Measurements from ENCODE around the gene NADSYN1. TPM values are rescaled to one million over a fixed set of nuclear protein-coding genes. Genes with fewer than 3 reads are reported as not detected.
"Not testable (repeated sequence)": the region's sequence is repeated elsewhere in the genome, so short reads cannot be mapped to it uniquely, and the experiment has no call there.

NADSYN1 gene
- polyA plus RNA-seq, 3 donors = 44.1 to 162 (median 44.8) TPM

DNA sequence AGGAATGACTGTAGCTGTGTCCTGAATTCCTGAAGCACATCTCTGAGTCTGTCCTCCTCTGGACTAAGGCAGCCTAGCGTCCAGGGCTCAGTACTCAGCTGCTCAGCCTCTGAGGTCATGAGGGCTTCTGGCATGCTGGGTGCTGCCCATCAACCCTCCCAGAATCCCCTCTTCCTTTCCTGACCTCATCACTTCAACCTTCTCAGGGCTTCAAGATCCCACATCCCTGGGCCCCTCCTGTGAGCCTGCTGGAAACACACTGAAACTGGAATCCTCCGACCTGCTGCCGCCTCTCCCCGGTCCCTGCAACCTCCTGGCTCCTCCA lies 85.6 kb downstream of the NADSYN1 start:
- H2AFZ ChIP-seq (ENCODE audit: insufficient read depth, low read depth, low read length, poor library complexity, severe bottlenecking) = no peak overlapping the region
- Mint-ChIP-seq H3K4me1 (peaks cover 8% of the 10 kb centered on the region), H3K4me3 (no peak overlapping the region), H3K36me3 (no peaks in the 10 kb centered on the region), H3K27ac (peak overlapping the region in 1 of 7 donors; percentile 12), H3K27me3 (ENCODE audit: low read depth in 3 of 3) (peaks cover 1 to 8% (median 2%) of the 10 kb centered on the region in 3 donors), H3K9me3 (peaks cover 5 to 18% (median 8%) of the 10 kb centered on the region in 7 donors)
- no peaks in the 10 kb centered on the region for H3K27me3 ChIP-seq (ENCODE audit: control insufficient read depth in 2 of 2, insufficient read depth in 2 of 2, low read length in 2 of 2)
- intact Hi-C loops (cut with micrococcal nuclease) = no loop called here
- no peak overlapping the region for H3K4me2 ChIP-seq (replicated peaks; ENCODE audit: extremely low read depth, low read length, poor library complexity, severe bottlenecking)
- H3K4me1 ChIP-seq (ENCODE audit: control insufficient read depth in 1 of 2, insufficient read depth in 2 of 2, low read length in 2 of 2) = peaks cover 4 to 8% of the 10 kb centered on the region in 2 donors
- no peaks in the 10 kb centered on the region for H3K36me3 ChIP-seq (replicated peaks in 1 of 2; ENCODE audit: control insufficient read depth in 1 of 2, insufficient read depth in 2 of 2, low read length in 2 of 2)
- H4K20me1 ChIP-seq (ENCODE audit: insufficient read depth, low read length) = no peaks in the 10 kb centered on the region
- no peak overlapping the region for H3K4me3 ChIP-seq (replicated peaks in 1 of 3; ENCODE audit: low read depth in 2 of 3, low read length in 3 of 3)
- peaks cover 0 to 11% of the 10 kb centered on the region in 2 donors for H3K9me3 ChIP-seq (replicated peaks in 1 of 2; ENCODE audit: control insufficient read depth in 1 of 2, insufficient read depth in 1 of 2, low read length in 2 of 2)
- TF ChIP-seq, protein P1, sequence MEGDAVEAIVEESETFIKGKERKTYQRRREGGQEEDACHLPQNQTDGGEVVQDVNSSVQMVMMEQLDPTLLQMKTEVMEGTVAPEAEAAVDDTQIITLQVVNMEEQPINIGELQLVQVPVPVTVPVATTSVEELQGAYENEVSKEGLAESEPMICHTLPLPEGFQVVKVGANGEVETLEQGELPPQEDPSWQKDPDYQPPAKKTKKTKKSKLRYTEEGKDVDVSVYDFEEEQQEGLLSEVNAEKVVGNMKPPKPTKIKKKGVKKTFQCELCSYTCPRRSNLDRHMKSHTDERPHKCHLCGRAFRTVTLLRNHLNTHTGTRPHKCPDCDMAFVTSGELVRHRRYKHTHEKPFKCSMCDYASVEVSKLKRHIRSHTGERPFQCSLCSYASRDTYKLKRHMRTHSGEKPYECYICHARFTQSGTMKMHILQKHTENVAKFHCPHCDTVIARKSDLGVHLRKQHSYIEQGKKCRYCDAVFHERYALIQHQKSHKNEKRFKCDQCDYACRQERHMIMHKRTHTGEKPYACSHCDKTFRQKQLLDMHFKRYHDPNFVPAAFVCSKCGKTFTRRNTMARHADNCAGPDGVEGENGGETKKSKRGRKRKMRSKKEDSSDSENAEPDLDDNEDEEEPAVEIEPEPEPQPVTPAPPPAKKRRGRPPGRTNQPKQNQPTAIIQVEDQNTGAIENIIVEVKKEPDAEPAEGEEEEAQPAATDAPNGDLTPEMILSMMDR (IDR thresholded peaks at IDR 0.05) = no peak
- 80% methylated on average over 2 of the region's 4 CpGs for WGBS (ENCODE audit: insufficient coverage)
- no peak for DNase-seq
- no peak overlapping the region for H3K9ac ChIP-seq (ENCODE audit: insufficient read depth, low read length, poor library complexity, severe bottlenecking)
- H3K79me2 ChIP-seq (ENCODE audit: insufficient read depth, low read length) = no peaks in the 10 kb centered on the region
- H3K27ac ChIP-seq (ENCODE audit: low read depth in 1 of 2, low read length in 2 of 2) = no peak overlapping the region

DNA sequence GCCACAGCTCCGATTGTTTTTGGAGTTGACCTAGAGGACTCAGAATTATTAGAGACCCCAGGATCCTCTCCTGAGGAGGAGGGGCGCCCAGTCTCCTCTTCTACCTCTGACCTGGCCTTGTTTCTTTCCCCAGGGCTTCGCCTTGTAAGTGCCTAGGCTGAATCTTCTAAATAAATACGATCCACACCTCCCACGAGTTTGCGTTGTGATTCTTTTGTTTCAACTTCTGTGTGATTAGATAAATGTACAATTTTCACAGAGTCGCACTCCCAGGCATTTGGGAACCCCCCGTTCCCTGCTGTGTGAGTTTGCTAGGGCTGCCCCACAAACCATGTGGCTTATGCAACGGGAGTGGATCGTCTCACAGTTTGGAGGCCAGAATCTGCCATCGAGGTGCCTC lies 86.0 kb downstream of the NADSYN1 start:
- Histone ChIP-seq H3K27ac (ENCODE audit: low read depth in 1 of 2, low read length in 2 of 2) (no peak overlapping the region), H3K4me1 (ENCODE audit: control insufficient read depth in 1 of 2, insufficient read depth in 2 of 2, low read length in 2 of 2) (peaks cover 8 to 11% of the 10 kb centered on the region in 2 donors), H3K79me2 (ENCODE audit: insufficient read depth, low read length) (no peaks in the 10 kb centered on the region), H3K9me3 (replicated peaks in 1 of 2; ENCODE audit: control insufficient read depth in 1 of 2, insufficient read depth in 1 of 2, low read length in 2 of 2) (peaks cover 0 to 11% of the 10 kb centered on the region in 2 donors), H3K27me3 (ENCODE audit: control insufficient read depth in 2 of 2, insufficient read depth in 2 of 2, low read length in 2 of 2) (no peaks in the 10 kb centered on the region), H2AFZ (ENCODE audit: insufficient read depth, low read depth, low read length, poor library complexity, severe bottlenecking) (no peak overlapping the region), H3K4me3 (replicated peaks in 1 of 3; ENCODE audit: low read depth in 2 of 3, low read length in 3 of 3) (no peak overlapping the region), H3K36me3 (replicated peaks in 1 of 2; ENCODE audit: control insufficient read depth in 1 of 2, insufficient read depth in 2 of 2, low read length in 2 of 2) (no peaks in the 10 kb centered on the region), H3K9ac (ENCODE audit: insufficient read depth, low read length, poor library complexity, severe bottlenecking) (no peak overlapping the region), H3K4me2 (replicated peaks; ENCODE audit: extremely low read depth, low read length, poor library complexity, severe bottlenecking) (no peak overlapping the region), H4K20me1 (ENCODE audit: insufficient read depth, low read length) (no peaks in the 10 kb centered on the region)
- Mint-ChIP-seq H3K4me1 (peaks cover 12% of the 10 kb centered on the region), H3K27me3 (ENCODE audit: low read depth in 3 of 3) (peaks cover 1 to 8% (median 2%) of the 10 kb centered on the region in 3 donors), H3K27ac (no peak overlapping the region), H3K9me3 (peaks cover 5 to 18% (median 8%) of the 10 kb centered on the region in 7 donors), H3K4me3 (no peak overlapping the region), H3K36me3 (no peaks in the 10 kb centered on the region)
- TF ChIP-seq, protein P1 (IDR thresholded peaks at IDR 0.05) = no peak
- intact Hi-C loops (cut with micrococcal nuclease) = no loop called here
- 95% methylated on average over 6 of the region's 11 CpGs for WGBS (ENCODE audit: insufficient coverage)
- no peak for DNase-seq

DNA sequence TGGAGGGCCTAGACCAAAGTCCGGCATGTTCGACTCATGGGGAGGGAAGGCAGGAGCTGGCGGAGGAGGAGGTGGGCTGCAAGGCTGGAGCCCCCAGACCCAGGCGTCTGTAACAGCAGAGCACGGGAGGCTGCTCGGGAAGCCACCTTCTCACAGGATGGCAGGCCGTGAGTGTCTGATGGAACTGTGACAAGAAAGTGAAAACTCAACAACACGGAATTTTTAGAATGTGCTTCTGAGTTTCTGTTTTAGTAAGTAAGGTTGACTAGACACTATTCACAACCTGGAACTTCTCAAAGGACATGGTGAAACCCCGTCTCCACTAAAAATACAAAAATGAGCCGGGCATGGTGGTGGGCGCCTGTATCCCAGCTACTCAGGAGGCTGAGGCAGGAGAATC lies 87.0 kb downstream of the NADSYN1 start:
- H3K79me2 ChIP-seq (ENCODE audit: insufficient read depth, low read length); H2AFZ ChIP-seq (ENCODE audit: insufficient read depth, low read depth, low read length, poor library complexity, severe bottlenecking); H4K20me1 ChIP-seq (ENCODE audit: insufficient read depth, low read length); H3K4me2 ChIP-seq (replicated peaks; ENCODE audit: extremely low read depth, low read length, poor library complexity, severe bottlenecking); H3K27ac ChIP-seq (ENCODE audit: low read depth in 1 of 2, low read length in 2 of 2); H3K9ac ChIP-seq (ENCODE audit: insufficient read depth, low read length, poor library complexity, severe bottlenecking); H3K36me3 Mint-ChIP-seq; H3K36me3 ChIP-seq (replicated peaks in 1 of 2; ENCODE audit: control insufficient read depth in 1 of 2, insufficient read depth in 2 of 2, low read length in 2 of 2); H3K4me3 ChIP-seq (replicated peaks in 1 of 3; ENCODE audit: low read depth in 2 of 3, low read length in 3 of 3); intact Hi-C loops (cut with micrococcal nuclease); H3K27me3 ChIP-seq (ENCODE audit: control insufficient read depth in 2 of 2, insufficient read depth in 2 of 2, low read length in 2 of 2); DNase-seq; H3K4me3 Mint-ChIP-seq; H3K27me3 Mint-ChIP-seq (ENCODE audit: low read depth in 3 of 3); H3K27ac Mint-ChIP-seq: not testable (repeated sequence)
- WGBS (ENCODE audit: insufficient coverage) = 96% methylated on average over 7 of the region's 11 CpGs
- Mint-ChIP-seq H3K9me3 (peaks cover 5 to 18% (median 8%) of the 10 kb centered on the region in 7 donors), H3K4me1 (peaks cover 15% of the 10 kb centered on the region)
- Histone ChIP-seq H3K9me3 (replicated peaks in 1 of 2; ENCODE audit: control insufficient read depth in 1 of 2, insufficient read depth in 1 of 2, low read length in 2 of 2) (peaks cover 0 to 11% of the 10 kb centered on the region in 2 donors), H3K4me1 (ENCODE audit: control insufficient read depth in 1 of 2, insufficient read depth in 2 of 2, low read length in 2 of 2) (peaks cover 9 to 13% of the 10 kb centered on the region in 2 donors)

All from CD14-positive monocyte (primary cell).